ENCODE results near the gene PSEN1.
A peak's percentile ranks its signal among the peaks of the same experiment; 100 is the strongest.

Gene PSEN1

DNA sequence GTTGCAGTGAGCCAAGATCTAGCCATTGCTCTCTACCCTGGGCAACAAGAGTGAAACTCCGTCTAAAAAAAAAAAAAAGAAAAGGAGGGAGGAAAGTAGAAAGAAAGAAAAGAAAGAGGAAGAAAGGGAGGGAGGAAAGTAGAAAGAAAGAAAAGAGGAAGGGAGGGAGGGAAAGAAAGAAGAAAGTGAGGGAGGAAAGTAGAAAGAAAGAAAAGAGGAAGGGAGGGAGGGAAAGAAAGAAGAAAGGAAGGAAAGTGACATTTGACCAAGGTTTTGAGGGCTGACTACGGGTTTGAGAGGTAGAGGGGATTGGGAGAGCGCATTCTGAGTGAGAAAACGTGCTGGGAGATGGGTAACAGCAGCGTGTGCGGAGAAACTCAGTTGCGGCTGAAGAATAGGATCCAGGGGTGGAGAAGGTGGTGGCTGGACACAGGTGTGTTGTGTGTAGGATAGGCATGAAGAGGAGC is 100.5 kb downstream of the PSEN1 start:
- DNase-seq (ENCODE audit: extremely low read depth, low read depth), result no peak
- H3K4me3 ChIP-seq (replicated peaks; ENCODE audit: low read depth, low read length), result no peak overlapping the region
- TF ChIP-seq, protein P1, sequence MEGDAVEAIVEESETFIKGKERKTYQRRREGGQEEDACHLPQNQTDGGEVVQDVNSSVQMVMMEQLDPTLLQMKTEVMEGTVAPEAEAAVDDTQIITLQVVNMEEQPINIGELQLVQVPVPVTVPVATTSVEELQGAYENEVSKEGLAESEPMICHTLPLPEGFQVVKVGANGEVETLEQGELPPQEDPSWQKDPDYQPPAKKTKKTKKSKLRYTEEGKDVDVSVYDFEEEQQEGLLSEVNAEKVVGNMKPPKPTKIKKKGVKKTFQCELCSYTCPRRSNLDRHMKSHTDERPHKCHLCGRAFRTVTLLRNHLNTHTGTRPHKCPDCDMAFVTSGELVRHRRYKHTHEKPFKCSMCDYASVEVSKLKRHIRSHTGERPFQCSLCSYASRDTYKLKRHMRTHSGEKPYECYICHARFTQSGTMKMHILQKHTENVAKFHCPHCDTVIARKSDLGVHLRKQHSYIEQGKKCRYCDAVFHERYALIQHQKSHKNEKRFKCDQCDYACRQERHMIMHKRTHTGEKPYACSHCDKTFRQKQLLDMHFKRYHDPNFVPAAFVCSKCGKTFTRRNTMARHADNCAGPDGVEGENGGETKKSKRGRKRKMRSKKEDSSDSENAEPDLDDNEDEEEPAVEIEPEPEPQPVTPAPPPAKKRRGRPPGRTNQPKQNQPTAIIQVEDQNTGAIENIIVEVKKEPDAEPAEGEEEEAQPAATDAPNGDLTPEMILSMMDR (IDR thresholded peaks at IDR 0.05; ENCODE audit: low read depth, low read length, missing control alignments), result no peak

DNA sequence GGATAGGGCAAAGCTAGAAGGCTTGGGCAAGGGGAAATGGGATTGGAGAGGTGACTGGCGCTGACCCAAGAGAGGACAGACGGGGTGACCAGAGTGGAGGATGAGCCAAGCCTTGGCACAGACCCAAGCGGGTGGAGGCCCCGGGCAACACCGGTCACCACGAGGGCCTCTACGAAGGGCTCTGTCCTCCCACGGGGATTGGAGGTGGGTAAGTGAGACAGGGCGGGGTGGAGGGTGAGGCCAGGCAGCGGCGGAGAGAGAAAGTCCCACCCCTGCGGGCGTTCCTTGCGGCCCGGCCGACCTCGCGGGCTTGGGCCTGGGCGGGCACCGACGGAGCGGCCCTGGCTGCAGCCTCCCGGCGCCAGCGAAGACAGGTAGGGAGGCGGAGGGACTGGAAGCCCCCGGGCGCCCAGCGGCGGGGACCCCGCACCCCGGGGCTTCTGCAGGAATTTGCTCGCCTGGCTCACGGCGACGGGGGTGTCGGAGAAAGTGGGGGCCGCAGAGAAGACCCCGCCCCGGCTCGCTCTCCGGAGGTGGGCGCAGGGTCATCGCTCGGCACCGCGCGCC is 101.0 kb downstream of the PSEN1 start, which contains the start of gene PAPLN:
TSS of gene PAPLN (plus strand) at position 288 of the 567 bp plus-strand sequence. CDS start 2,273 bp downstream, outside the sequence.
- H3K4me3 ChIP-seq (replicated peaks; ENCODE audit: low read depth, low read length), result peak within 1 kb of the TSS; percentile 20
- TF ChIP-seq, protein P1 (IDR thresholded peaks at IDR 0.05; ENCODE audit: low read depth, low read length, missing control alignments), result no peak
- DNase-seq (ENCODE audit: extremely low read depth, low read depth), result no peak

DNA sequence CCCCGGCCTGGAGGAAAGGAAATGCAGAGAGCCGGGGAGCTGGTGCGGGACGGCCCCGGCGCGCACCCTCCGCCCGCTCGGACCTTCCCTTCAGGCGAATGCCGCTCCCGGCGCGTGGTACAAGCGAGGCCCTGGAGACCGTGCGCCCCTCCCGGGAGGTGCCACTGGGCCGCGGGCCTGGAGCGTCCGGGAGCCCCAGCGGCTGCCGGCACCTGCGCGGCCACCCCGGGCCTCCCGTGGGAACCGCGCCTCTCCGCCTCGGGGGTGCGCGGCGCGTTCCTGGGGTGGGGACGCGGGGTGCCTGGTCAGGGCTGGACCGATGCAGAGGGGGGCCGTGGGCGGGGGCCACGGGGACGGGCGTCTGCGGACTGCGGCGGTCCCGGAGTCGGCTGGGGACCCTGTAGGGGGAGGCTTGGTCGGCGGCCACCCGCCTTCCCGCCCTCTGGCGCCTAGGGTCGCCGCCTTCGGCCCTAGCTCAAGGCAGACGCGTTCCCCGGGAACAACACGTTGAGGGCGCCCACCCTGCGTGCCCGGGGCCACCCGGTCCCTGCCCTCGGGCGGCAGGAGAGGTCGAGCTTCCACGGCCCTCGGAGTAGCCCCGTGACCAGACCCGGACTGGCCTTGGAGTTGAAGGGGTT is 101.6 kb downstream of the PSEN1 start:
- peak overlapping the region; percentile 20 for H3K4me3 ChIP-seq (replicated peaks; ENCODE audit: low read depth, low read length)
- DNase-seq (ENCODE audit: extremely low read depth, low read depth), result no peak
- TF ChIP-seq, protein P1 (IDR thresholded peaks at IDR 0.05; ENCODE audit: low read depth, low read length, missing control alignments), result no peak

DNA sequence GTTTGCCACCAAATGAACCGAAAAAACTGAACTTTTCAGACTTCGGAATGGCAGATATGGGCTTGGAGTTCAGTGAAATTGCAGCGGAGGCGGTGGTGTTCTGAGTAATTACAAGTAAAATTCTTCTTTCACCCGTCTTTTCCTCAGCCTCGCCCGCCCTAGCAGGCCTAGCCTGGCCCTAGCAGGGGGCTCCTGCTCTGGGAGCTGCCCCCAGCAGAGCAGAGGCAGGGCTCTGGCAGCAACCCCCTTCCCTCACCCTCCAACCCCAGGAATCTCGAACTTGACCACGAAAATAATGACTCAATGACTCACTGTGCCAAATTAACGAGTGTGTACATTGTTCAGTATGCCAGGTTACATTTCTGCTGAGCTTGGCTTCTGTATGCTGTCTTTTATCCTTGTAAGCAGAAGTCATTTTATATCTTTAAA is 102.1 kb downstream of the PSEN1 start:
- TF ChIP-seq, protein P1 (IDR thresholded peaks at IDR 0.05; ENCODE audit: low read depth, low read length, missing control alignments), result no peak
- H3K4me3 ChIP-seq (replicated peaks; ENCODE audit: low read depth, low read length), result peak overlapping the region; percentile 20; the same call in 1 of the 2 replicates
- peak; percentile 25 for DNase-seq (ENCODE audit: extremely low read depth, low read depth)

DNA sequence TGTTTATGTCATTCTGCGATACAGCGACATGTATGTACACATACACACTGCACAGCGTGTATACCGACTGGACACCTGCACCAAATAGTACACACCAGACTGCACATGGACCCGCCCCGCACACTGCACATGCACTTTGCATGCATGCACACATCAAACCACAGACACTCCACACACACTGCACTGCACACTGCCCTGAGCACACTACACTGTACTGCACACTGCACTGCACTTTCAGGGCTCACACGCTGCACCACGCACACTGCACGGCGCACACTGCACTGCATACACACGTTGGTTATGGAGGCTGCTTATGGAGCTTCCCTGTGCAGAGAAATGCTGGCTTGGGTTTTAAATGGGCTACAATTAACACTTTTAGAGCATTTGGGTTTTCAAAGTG is 102.6 kb downstream of the PSEN1 start:
- no peak overlapping the region for H3K4me3 ChIP-seq (replicated peaks; ENCODE audit: low read depth, low read length)
- DNase-seq (ENCODE audit: extremely low read depth, low read depth), result no peak
- TF ChIP-seq, protein P1 (IDR thresholded peaks at IDR 0.05; ENCODE audit: low read depth, low read length, missing control alignments), result no peak

DNA sequence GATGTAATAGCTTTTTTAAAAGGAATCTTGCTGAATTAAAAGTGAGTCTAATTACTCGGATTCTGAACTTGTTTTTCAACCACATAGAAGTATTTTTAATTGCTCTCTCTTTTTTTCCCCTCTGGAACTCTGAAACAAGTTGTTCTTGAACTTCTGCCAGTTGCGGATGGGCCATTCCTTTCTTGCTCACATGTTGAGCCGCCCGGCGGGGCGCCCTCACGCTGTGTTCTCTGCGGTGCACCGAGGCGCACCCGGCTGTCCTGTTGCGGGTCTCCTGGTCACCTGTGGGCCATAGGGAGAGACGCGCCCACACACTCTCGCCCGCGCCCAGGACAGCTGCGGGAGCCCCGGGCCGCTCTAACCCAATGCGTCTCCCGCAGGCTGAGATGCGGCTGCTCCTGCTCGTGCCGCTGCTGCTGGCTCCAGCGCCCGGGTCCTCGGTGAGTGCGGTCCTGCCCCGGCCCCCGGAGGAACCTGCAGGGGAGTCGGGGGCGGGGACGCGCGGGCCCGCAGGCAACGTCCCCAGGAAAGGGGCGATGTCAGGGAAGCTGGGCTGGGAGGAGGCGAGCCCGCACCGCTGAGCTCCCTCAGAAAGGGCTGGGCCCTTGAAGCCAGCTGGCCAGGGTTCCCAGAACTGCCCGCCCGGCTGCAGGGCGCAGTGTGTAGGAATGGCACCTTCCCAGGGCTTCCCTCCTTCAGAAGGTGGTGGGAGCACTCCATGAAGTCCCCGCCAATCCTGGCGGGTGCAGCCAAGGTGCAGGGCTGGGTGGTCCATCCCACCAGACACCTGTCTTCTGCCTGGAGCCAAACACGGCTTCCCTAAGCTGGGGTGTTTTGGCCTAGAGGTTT is 103.3 kb downstream of the PSEN1 start:
- DNase-seq (ENCODE audit: extremely low read depth, low read depth), result no peak
- peak overlapping the region; percentile 13 for H3K4me3 ChIP-seq (replicated peaks; ENCODE audit: low read depth, low read length)
- TF ChIP-seq, protein P1 (IDR thresholded peaks at IDR 0.05; ENCODE audit: low read depth, low read length, missing control alignments), result no peak

All from HFF-Myc (cell line).